ENCODE data around the gene CD79A. TPM values are rescaled to one million over a fixed set of nuclear protein-coding genes. Genes with fewer than 3 reads are reported as not detected.

CD79A gene
- total RNA-seq, 4 donors from 2014 or later, result 0.40 to 0.99 TPM; not detected in 2

DNA sequence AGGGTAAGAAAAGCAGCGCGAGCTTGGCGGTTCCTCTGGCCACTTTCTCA, 32.3 kb upstream of the CD79A start, which contains the start of gene DMRTC2:
DMRTC2 (plus strand) TSS at position 42 of the 50 bp plus-strand sequence. CDS start 2,387 bp downstream, outside the sequence.
- Histone ChIP-seq H3K27ac (no peak within 1 kb of the TSS), H3K4me1 (no peaks in the 10 kb centered on the region), H3K9me3 (no peaks in the 10 kb centered on the region), H3K36me3 (no peaks in the 10 kb centered on the region), H3K4me3 (no peak within 1 kb of the TSS), H3K27me3 (peaks cover 60% of the 10 kb centered on the region)
- TF ChIP-seq CTCF (IDR thresholded peaks at IDR 0.05) (no peak), POLR2A (IDR thresholded peaks at IDR 0.05) (no peak), POLR2AphosphoS5 (IDR thresholded peaks at IDR 0.05) (no peak), EP300 (IDR thresholded peaks at IDR 0.05) (no peak)
- WGBS, 2 donors (ENCODE audit: low coverage in 1 of 2), result 100% methylated on average over 3 of the region's 3 CpGs
- no peak for ATAC-seq

DNA sequence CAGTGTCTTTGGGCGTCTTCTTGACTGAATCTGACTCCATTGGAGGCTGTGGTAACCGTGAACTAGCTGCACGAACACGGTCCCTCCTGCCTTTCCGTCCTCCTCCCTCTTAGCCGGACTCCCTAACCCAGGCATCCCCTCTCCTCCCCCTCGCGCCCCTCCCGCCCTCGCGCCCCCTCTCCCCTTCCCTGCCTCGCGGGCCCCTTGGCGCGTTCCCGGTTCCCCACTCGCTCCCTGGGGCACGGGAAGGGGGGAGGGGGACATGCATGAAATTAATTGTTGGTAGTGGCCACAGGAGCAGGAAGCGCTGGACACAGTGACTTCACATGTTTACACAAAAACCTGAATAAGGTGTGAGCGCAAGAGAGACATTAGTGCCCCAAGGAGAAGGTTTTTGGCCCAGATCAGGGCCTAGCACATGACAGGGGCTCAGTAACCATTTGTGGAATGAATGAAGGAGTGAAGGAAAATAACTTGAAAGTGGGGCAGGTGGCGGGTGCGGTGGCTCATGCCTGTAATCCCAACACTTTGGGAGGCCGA, 32.0 kb upstream of the CD79A start:
- TF ChIP-seq EP300 (IDR thresholded peaks at IDR 0.05), result no peak
- TF ChIP-seq POLR2A (IDR thresholded peaks at IDR 0.05), result no peak
- no peak for TF ChIP-seq CTCF (IDR thresholded peaks at IDR 0.05)
- no peak for TF ChIP-seq POLR2AphosphoS5 (IDR thresholded peaks at IDR 0.05)
- peaks cover 60% of the 10 kb centered on the region for H3K27me3 ChIP-seq
- ATAC-seq, result no peak
- no peak overlapping the region for H3K4me3 ChIP-seq
- no peaks in the 10 kb centered on the region for H3K36me3 ChIP-seq
- no peaks in the 10 kb centered on the region for H3K4me1 ChIP-seq
- H3K27ac ChIP-seq, result no peak overlapping the region
- no peaks in the 10 kb centered on the region for H3K9me3 ChIP-seq
- 86 to 91% methylated on average over 4 to 5 of the region's 23 CpGs for WGBS, 2 donors (ENCODE audit: low coverage in 1 of 2)

- no peaks in the 10 kb centered on the region for H3K9me3 ChIP-seq
- peaks cover 59% of the 10 kb centered on the region for H3K27me3 ChIP-seq
- H3K4me1 ChIP-seq, result no peaks in the 10 kb centered on the region
- H3K36me3 ChIP-seq, result no peaks in the 10 kb centered on the region
- 67 to 94% methylated on average over 3 of the region's 19 CpGs for WGBS, 2 donors (ENCODE audit: low coverage in 1 of 2)
- no peak overlapping the region for H3K27ac ChIP-seq
- no peak for ATAC-seq
- H3K4me3 ChIP-seq, result no peak overlapping the region
- TF ChIP-seq CTCF (IDR thresholded peaks at IDR 0.05), result no peak
- TF ChIP-seq POLR2A (IDR thresholded peaks at IDR 0.05), result no peak
- TF ChIP-seq POLR2AphosphoS5 (IDR thresholded peaks at IDR 0.05), result no peak
- TF ChIP-seq EP300 (IDR thresholded peaks at IDR 0.05), result no peak
Measured at GRCh38 chr19:41847351-41848105, 29.6 kb upstream of the CD79A start.

- Histone ChIP-seq H3K36me3 (no peaks in the 10 kb centered on the region), H3K27me3 (peaks cover 53% of the 10 kb centered on the region), H3K4me1 (no peaks in the 10 kb centered on the region), H3K9me3 (no peaks in the 10 kb centered on the region), H3K4me3 (no peak overlapping the region), H3K27ac (no peak overlapping the region)
- TF ChIP-seq POLR2AphosphoS5 (IDR thresholded peaks at IDR 0.05) (no peak), EP300 (IDR thresholded peaks at IDR 0.05) (no peak), CTCF (IDR thresholded peaks at IDR 0.05) (no peak), POLR2A (IDR thresholded peaks at IDR 0.05) (no peak)
- WGBS, 2 donors (ENCODE audit: low coverage in 1 of 2), result 72 to 84% methylated on average over 6 of the region's 6 CpGs
- no peak for ATAC-seq
Measured at GRCh38 chr19:41848666-41849065, 28.4 kb upstream of the CD79A start.

DNA sequence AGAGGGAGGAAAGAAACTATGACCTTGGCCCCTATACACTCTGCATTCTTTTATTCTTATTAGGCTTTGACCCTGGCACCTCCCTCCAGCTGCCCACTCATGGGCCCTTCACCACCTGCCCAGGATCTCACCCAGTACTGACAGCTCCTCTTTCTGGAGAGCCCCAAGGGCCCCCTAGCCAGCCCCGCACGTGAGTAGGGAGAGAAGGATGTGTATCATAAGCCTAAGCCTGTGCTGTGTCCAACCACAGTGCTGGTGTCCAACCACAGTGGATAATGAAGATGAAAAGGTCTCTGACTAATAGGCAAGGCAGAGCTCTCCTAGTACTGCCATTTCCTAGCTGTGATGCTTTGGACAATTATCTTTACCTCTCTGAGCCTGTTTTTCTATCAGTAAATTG, 28.0 kb upstream of the CD79A start:
- H3K4me1 ChIP-seq, result no peaks in the 10 kb centered on the region
- no peaks in the 10 kb centered on the region for H3K36me3 ChIP-seq
- H3K4me3 ChIP-seq, result no peak overlapping the region
- ATAC-seq, result no peak
- TF ChIP-seq POLR2A (IDR thresholded peaks at IDR 0.05) (no peak), EP300 (IDR thresholded peaks at IDR 0.05) (no peak), POLR2AphosphoS5 (IDR thresholded peaks at IDR 0.05) (no peak), CTCF (IDR thresholded peaks at IDR 0.05) (no peak)
- H3K27me3 ChIP-seq, result peaks cover 49% of the 10 kb centered on the region
- H3K9me3 ChIP-seq, result no peaks in the 10 kb centered on the region
- no CpG with 5 or more reads among the region's 2 CpGs for WGBS, 2 donors (ENCODE audit: low coverage in 1 of 2)
- no peak overlapping the region for H3K27ac ChIP-seq
